Superior temporal gyrus (tissue), 1 donor: ENCODE measurements around the gene AGBL4.
A peak's percentile ranks its signal among the peaks of the same experiment; 100 is the strongest.
"Not testable (repeated sequence)": the region's sequence is repeated elsewhere in the genome, so short reads cannot be mapped to it uniquely, and the experiment has no call there.

Experiments
- DNase-seq: peaks from one replicate; pipeline ENCODE4 v3.0.0-alpha.2; 2016; ENCODE audit errors: extremely low spot score

The AGBL4 gene

DNA sequence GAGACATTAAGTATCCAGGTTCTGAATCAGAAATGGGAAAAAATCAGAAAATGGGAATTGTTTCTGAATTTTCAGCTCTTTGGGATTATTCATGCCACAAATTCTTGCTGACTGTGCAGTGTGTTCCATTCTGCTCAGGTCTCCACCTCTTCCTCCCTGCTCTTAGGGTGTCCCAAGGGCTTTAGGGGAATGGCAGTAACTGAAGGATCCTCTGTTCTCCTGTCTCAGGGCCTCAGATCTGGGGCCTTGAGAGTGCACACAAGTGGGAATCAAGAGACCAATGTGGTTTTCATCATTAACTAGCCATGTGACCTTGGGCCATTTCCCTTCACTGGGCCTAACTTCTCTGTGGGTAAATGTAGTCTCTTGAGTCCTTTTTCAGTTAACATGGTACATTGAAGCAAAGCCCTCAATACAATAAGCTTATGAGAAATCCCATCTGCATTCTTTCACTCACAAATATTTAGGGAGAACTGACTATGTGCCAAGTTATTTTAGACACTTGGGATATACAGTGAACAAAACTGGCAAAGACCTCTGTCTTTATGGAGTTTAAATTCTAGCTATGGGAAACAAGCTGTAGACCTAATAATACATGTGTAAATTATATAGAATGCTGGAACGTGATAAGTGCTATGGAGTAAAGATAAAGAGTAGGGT lies 1476.1 kb downstream of the AGBL4 start:
- DNase-seq: no peak

GRCh38 chr1:48543854-48544253 lies 1479.9 kb downstream of the AGBL4 start:
- no peak for DNase-seq

GRCh38 chr1:48540587-48540986 lies 1483.2 kb downstream of the AGBL4 start:
- no peak for DNase-seq

- no peak for DNase-seq
These were observed 1487.3 kb downstream of the AGBL4 start for GRCh38 chr1:48536477-48536876.

- DNase-seq: no peak
These were observed 1490.8 kb downstream of the AGBL4 start for GRCh38 chr1:48532976-48533375.

- DNase-seq: peak; percentile 80
These were observed 1492.9 kb downstream of the AGBL4 start for GRCh38 chr1:48530727-48531351.

DNA sequence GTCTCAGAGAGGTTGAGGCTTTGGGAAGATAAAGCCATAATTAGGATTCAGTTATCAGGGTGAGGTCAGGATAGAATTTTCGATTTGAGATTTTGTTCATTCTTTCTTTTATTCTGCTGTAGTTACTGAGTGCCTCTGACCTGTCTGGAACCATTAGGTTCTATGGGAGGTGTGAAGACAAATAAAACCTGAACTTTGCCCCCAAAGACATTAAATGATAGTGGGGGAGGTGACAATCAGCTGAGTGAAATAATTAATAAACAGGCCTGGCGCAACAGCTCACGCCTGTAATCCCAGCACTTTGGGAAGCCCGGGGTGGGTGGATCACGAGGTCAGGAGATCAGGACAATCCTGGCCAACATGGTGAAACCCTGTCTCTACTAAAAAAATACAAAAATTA lies 1496.7 kb downstream of the AGBL4 start:
- no peak for DNase-seq

DNA sequence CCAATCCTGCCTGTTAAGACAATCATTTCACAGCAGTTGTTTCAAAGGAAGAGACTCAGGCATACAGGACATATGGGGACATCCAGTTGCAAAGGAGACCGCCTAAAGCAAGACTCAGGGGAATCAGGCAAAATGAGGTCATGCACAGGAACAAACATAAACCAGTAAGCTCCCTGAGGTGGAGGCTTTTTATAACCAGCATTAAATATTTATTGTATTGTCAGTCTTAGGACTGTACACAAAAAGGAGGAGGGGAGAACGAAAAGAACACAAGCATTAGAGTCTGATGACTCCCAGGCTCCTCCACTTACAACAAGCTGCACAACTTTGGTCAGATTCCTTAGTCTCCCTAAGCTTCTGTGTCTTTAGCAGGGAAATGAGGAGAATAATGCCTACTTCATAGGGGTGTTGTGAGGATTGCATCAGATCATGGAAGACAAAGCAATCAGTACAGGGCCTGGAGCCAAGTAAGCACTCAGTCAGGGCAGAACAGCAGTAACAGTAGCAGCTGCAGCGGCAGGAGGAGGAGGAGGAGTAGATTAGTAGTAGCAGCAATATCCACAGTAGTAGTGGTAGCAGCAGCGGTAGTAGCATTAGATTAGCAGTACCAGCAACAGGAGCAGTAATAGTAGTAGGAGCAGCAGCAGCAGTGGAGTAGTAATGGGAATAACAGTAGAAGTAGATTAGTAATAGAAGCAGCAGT lies 1497.6 kb downstream of the AGBL4 start:
- peak; percentile 89 for DNase-seq

GRCh38 chr1:48524892-48525467 lies 1498.8 kb downstream of the AGBL4 start:
- peak; percentile 71 for DNase-seq

DNA sequence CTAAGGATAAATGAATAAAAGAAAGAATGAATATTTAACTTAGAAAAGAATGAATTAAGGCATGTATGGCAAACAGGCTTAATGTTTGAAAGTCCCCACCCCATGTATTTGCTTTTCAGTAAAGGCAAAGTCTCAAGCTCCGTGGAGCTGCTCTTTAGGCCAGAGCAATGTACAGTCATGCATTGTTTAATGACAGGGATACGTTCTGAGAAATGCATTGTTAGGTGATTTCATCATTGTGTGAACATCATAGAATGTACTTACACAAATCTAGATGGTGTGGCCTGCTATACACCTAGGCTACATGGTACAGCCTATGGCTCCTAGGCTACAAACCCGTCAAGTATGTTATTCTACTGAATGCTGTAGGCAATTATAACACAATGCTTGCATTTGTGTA lies 1500.2 kb downstream of the AGBL4 start:
- no peak for DNase-seq

DNA sequence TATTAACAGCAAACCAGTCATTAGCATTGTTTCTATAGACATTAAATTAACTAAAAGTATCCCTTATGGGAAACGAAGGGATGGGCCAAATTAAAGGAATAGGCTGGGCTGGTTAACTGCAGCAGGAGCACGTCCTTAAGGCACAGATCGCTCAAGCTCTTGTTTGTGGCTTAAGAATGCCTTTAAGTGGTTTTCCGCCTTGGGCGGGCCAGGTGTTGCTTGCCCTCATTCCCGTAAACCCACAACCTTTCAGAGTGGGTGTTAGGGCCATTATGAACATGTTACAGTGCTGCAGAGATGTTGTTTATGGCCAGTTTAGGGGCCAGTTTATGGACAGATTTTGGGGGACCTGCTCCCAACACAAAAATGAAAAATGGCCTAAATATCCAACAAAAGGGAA lies 1503.9 kb downstream of the AGBL4 start:
- not testable (repeated sequence) for DNase-seq

DNA sequence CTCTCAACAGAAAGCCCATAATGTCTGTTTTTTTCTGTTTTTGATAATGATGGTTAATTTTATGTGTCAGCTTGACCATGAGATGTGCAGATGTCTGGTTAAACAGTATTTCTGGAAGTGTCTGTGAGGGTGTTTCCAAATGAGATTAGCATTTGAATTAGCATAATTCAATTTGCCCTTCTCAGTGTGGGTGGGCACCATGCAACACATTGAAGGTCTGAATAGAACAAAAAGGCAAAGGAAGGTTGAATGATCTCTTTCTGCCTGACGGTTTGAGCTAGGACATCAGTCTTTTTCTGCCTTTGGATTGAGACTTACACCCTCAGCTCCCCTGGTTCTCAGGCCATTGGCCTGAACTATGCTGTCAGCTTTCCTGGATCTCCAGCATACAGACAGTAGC lies 1516.9 kb downstream of the AGBL4 start:
- no peak for DNase-seq

DNA sequence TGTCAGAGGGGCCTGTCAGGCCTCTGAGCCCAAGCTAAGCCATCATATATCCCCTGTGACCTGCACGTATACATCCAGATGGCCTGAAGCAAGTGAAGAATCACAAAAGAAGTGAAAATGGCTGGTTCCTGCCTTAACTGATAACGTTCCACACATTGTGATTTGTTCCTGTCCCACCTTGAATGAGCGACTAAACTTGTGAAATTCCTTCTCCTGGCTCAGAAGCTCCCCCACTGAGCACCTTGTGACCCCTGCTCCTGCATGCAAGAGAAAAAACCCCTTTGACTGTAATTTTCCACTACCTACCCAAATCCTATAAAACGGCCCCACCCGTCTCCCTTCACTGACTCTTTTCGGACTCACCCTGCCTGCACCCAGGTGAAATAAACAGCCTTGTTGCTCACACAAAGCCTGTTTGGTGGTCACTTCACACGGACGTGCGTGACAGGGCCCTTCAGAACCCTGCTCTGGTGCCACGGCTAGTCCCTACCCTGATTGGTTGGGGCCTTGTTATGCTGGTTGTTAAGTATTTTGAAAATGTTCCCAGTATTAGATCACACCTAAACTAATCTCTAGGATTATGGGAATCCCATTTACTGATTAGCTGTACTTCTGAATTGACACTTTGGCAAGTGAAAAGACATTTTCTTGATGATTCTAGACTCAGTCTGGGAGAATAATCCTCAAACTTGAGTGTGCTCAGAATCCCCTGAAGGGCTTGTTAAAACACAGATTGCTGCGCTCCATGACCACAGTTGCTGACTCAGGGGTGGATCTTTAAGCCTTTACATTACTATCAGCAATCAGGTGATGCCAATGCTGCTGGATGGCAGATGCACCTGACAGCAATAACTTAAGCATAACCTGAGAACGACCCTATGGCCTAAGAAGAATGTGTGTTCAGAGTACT lies 1523.0 kb downstream of the AGBL4 start:
- no peak for DNase-seq

DNA sequence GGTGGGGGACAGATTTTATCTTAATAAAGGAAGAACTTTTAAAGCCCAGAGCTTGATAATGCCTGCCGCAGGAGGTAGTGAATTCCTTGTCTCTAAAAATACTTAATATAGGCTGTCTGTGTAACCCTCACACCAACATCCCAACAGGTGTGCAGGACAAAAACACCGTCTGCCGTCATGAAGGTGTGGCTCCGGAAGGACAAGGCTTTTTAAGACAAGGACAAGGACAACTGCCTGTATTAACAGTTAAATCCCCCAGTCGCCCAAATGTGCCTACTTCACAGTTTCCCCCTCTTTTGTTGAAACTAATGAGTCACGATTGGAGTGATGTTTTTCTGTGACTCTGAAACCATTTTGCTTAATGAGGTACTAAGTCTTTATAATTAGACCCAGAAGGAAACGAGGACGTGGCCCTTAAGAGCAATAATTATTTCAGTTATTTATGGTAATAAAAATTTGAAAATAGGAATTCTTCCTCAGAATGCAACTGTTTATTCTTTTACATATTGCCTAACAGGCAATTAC lies 1524.5 kb downstream of the AGBL4 start:
- no peak for DNase-seq

- DNase-seq: peak; percentile 97
These were observed 1525.5 kb downstream of the AGBL4 start for GRCh38 chr1:48498096-48498791.

DNA sequence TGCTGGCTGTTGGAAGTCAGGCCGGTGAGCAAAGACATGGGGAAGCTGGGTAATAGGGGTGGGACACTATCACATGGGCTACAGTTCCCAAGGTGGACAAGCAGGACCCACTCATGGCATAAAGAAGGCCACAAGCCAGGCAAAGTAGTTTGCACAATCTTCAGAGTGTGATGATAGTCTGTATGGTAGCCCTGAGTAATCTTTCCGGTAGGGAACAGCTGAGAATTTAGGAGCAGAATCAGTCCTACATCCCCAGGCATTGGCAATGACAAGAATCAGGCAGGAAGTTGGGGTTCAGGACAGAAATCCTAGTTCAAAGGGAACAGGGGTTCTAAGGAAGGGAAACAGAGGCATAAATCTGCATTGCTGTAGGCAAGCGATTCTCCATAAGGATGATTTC lies 1527.8 kb downstream of the AGBL4 start:
- DNase-seq: no peak

DNA sequence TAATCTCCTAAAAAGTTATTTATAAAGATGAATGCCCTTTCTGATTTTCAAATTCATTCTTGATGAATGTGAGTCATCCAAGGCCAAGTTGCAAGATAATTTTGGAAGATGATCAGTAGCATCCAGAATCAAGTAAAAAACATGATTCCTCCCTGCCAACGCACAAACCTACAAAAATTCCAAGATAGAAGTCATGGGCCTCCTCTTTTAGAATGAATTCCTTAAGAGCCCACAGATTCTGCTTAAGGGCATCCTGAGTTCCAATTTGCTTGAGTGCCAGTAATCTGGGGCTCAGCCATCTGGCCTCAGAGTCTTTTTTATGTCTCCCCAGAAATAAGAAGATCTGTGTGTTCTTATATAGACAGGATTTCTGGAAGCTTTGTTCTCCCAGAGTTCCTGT lies 1528.6 kb downstream of the AGBL4 start:
- peak; percentile 46 for DNase-seq

GRCh38 chr1:48493970-48494769 lies 1529.6 kb downstream of the AGBL4 start:
- peak; percentile 96 for DNase-seq

DNA sequence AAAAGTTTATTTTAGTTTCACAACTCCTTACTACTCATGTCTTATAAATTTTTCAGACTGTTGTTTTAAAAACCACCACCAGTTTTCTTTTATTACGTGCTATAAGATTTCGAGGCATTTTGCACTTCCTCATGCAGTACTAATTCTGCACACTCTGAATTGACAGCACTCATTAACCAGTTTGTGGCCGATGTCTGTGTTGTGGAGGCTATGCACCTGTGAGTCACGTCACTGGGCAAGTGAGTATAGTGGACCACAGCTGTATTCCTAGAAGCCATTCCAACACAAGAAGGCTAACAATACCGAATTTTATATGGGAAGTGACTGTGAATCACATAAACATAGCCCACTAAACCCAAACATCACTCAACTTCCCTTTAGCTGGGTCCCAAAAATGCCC lies 1530.7 kb downstream of the AGBL4 start:
- no peak for DNase-seq

DNA sequence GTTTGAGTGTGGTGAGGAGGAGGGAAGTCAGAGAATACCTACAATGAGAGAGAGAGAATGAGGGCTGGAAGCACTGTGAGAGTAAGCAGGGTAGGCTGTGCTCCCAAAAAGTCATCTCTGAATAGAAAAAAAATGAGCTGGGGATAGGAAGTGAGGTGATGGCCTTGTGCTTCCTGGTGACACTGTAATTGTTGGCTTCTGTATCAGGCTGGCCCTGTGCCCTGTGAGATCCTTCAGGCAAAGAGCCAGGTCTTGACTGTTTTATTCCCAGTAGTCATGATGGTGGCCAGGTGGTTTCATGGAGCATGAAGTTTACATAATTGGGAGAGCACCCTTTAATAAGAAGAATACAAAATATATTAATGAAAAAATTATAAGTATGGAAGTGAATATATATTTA lies 1531.4 kb downstream of the AGBL4 start:
- no peak for DNase-seq
